H1 (cell line): ENCODE results near the gene ODC1. TPM values are rescaled to one million over a fixed set of nuclear protein-coding genes. Genes with fewer than 3 reads are reported as not detected.

Experiments used
- CTCF ChIA-PET: fragments of 300-600 bp; sonication (Branson Sonifier 250); formaldehyde crosslinking; loops from one replicate; lab custom pipeline; 2021; ENCODE audit not compliant: partially characterized antibody; lab: Charles Lee
- POLR2A ChIA-PET: fragments of 300-600 bp; sonication (Branson Sonifier 250); formaldehyde crosslinking; loops from one replicate; lab custom pipeline; 2021; ENCODE audit warnings: inconsistent platforms; ENCODE audit not compliant: partially characterized antibody; lab: Charles Lee
- DNase-seq, 2 experiments: peaks; one replicate each; pipeline versions ENCODE4 v3.0.0 to v3.0.0-alpha.2; 2010 to 2022; ENCODE audit warnings: low spot score in 2 of 2, low read depth in 1 of 2, mixed read lengths in 1 of 2
- FAIRE-seq: peaks from 2 replicates; lab custom pipeline; 2011; peaks lifted over from hg19 to GRCh38; lab: Jason Lieb, UNC
- H2AFZ ChIP-seq: 2 replicates; pipeline ENCODE4 v1.8.1; 2012; ENCODE audit warnings: low read length, inconsistent platforms
- H2AK5ac ChIP-seq: 2 replicates; pipeline ENCODE4 v1.6.1; 2013; ENCODE audit warnings: low read depth, low read length
- H2BK120ac ChIP-seq: replicated peaks from 2 replicates; pipeline ENCODE3; 2013; ENCODE audit warnings: low read depth, low read length, inconsistent platforms
- H2BK12ac ChIP-seq: 2 replicates; pipeline ENCODE4 v1.6.1; 2013; ENCODE audit warnings: low read depth, low read length
- H2BK15ac ChIP-seq: 2 replicates; pipeline ENCODE4 v1.6.1; 2013; ENCODE audit warnings: low read length
- H2BK20ac ChIP-seq: 2 replicates; pipeline ENCODE4 v1.6.1; 2013; ENCODE audit warnings: low read length
- H2BK5ac ChIP-seq: 2 replicates; pipeline ENCODE4 v1.6.1; 2013; ENCODE audit warnings: low read depth, low read length
- H3K14ac ChIP-seq: 2 replicates; pipeline ENCODE4 v1.6.1; 2013; ENCODE audit warnings: inconsistent platforms; ENCODE audit not compliant: insufficient read length
- H3K18ac ChIP-seq: 2 replicates; pipeline ENCODE4 v1.6.1; 2013; ENCODE audit warnings: low read length; ENCODE audit errors: extremely low read depth
- H3K23ac ChIP-seq: 2 replicates; pipeline ENCODE4 v1.6.1; 2013; ENCODE audit warnings: inconsistent platforms; ENCODE audit not compliant: insufficient read length
- H3K23me2 ChIP-seq: 2 replicates; pipeline ENCODE4 v1.6.1; 2013; ENCODE audit warnings: low read depth, low read length
- H3K27ac ChIP-seq: 2 replicates; pipeline ENCODE4 v1.6.1; 2011; ENCODE audit warnings: low read depth, low read length, inconsistent platforms
- H3K27me3 ChIP-seq, 4 experiments: replicated peaks in 1 of 4; 1 replicate in 1 of 4; 2 replicates in 3 of 4; pipeline versions ENCODE4 v1.6.1 to v1.8.1; 2011 to 2013; ENCODE audit warnings: low read length in 3 of 4, mild to moderate bottlenecking in 3 of 4, inconsistent platforms in 2 of 4, mixed read lengths in 2 of 4, moderate library complexity in 1 of 4; ENCODE audit not compliant: control insufficient read depth in 3 of 4, insufficient read depth in 3 of 4; ENCODE audit errors: extremely low read depth in 1 of 4
- H3K36me3 ChIP-seq, 4 experiments: 2 replicates each; pipeline versions ENCODE4 v1.6.1 to v1.8.1; 2011 to 2013; ENCODE audit warnings: mild to moderate bottlenecking in 4 of 4, low read length in 3 of 4, moderate library complexity in 2 of 4, control low read depth in 1 of 4, inconsistent platforms in 1 of 4; ENCODE audit not compliant: insufficient read depth in 4 of 4, control insufficient read depth in 2 of 4
- H3K4ac ChIP-seq: replicated peaks from 2 replicates; pipeline ENCODE3; 2013; ENCODE audit warnings: low read length, low read depth, mixed read lengths, inconsistent platforms; ENCODE audit not compliant: insufficient read length
- H3K4me1 ChIP-seq, 4 experiments: replicated peaks in 1 of 4; 1 replicate in 1 of 4; 2 replicates in 3 of 4; pipeline versions ENCODE4 v1.6.1 to v1.8.1; 2011 to 2013; ENCODE audit warnings: low read length in 3 of 4, inconsistent platforms in 2 of 4, mixed read lengths in 1 of 4; ENCODE audit not compliant: insufficient read depth in 4 of 4, control insufficient read depth in 3 of 4
- H3K4me2 ChIP-seq, 2 experiments: 2 replicates each; pipeline versions ENCODE4 v1.6.1 to v1.8.1; 2011 to 2013; ENCODE audit warnings: low read depth in 2 of 2, low read length in 2 of 2, control low read depth in 1 of 2, inconsistent platforms in 1 of 2, mild to moderate bottlenecking in 1 of 2; ENCODE audit not compliant: insufficient read depth in 1 of 2
- H3K4me3 ChIP-seq, 4 experiments: fragments of 200-600, 300-600 bp in 1 of 4; sonication (generic), shearing (Covaris generic), sonication (Bioruptor Twin) in 1 of 4; 2 replicates each; pipeline versions ENCODE4 v1.5.1 to v1.8.1; 2011 to 2016; ENCODE audit warnings: low read length in 4 of 4, low read depth in 3 of 4, control low read depth in 2 of 4, inconsistent platforms in 2 of 4, mild to moderate bottlenecking in 2 of 4, mixed read lengths in 1 of 4, moderate library complexity in 1 of 4; ENCODE audit not compliant: insufficient read depth in 2 of 4; ENCODE audit errors: extremely low read depth in 1 of 4
- H3K56ac ChIP-seq: replicated peaks from 2 replicates; pipeline ENCODE3; 2013; ENCODE audit warnings: low read depth, mild to moderate bottlenecking, mixed read lengths, low read length, inconsistent platforms; ENCODE audit not compliant: insufficient read length
- H3K79me1 ChIP-seq: 2 replicates; pipeline ENCODE4 v1.6.1; 2013; ENCODE audit warnings: low read depth, low read length, control low read depth
- H3K79me2 ChIP-seq, 2 experiments: 2 replicates each; pipeline versions ENCODE4 v1.6.1 to v1.8.1; 2012 to 2013; ENCODE audit warnings: low read length in 2 of 2, mild to moderate bottlenecking in 2 of 2, inconsistent platforms in 1 of 2; ENCODE audit not compliant: insufficient read depth in 2 of 2, control insufficient read depth in 1 of 2
- H3K9ac ChIP-seq, 4 experiments: replicated peaks in 1 of 4; 1 replicate in 1 of 4; 2 replicates in 3 of 4; pipeline versions ENCODE4 v1.6.1 to v1.8.1; 2011 to 2013; ENCODE audit warnings: low read depth in 3 of 4, low read length in 3 of 4, control low read depth in 2 of 4, mild to moderate bottlenecking in 2 of 4, moderate library complexity in 2 of 4, inconsistent platforms in 1 of 4; ENCODE audit errors: extremely low read depth in 1 of 4
- H3K9me3 ChIP-seq, 2 experiments: 2 replicates each; pipeline versions ENCODE4 v1.6.1 to v1.8.1; 2012 to 2013; ENCODE audit warnings: mild to moderate bottlenecking in 2 of 2, moderate library complexity in 2 of 2, control low read depth in 1 of 2, inconsistent platforms in 1 of 2, low read depth in 1 of 2, low read length in 1 of 2, mixed read lengths in 1 of 2; ENCODE audit not compliant: insufficient read depth in 2 of 2
- H4K20me1 ChIP-seq, 2 experiments: replicated peaks in 1 of 2; 2 replicates each; pipeline versions ENCODE3 to v1.8.1; 2011 to 2013; ENCODE audit warnings: inconsistent platforms in 2 of 2, low read length in 2 of 2, mild to moderate bottlenecking in 1 of 2; ENCODE audit not compliant: insufficient read depth in 2 of 2, control insufficient read depth in 1 of 2
- H4K5ac ChIP-seq: 2 replicates; pipeline ENCODE4 v1.6.1; 2013; ENCODE audit warnings: low read length, low read depth, mixed read lengths, inconsistent platforms; ENCODE audit not compliant: insufficient read length
- H4K8ac ChIP-seq: 2 replicates; pipeline ENCODE4 v1.8.0; 2013; ENCODE audit warnings: mild to moderate bottlenecking, moderate library complexity, low read length, inconsistent platforms; ENCODE audit not compliant: insufficient read depth; ENCODE audit errors: extremely low read depth
- H4K91ac ChIP-seq: replicated peaks from 2 replicates; pipeline ENCODE3; 2013; ENCODE audit warnings: low read length, mixed read lengths, inconsistent platforms; ENCODE audit not compliant: insufficient read length
- BACH1 ChIP-seq: IDR thresholded peaks from 2 replicates; pipeline ENCODE4 v1.6.1; 2012; ENCODE audit warnings: low read length, improper control_type of control experiment
- BCL11A ChIP-seq, 2 experiments: IDR thresholded peaks; one replicate each; pipeline ENCODE4 v1.6.1; 2011; ENCODE audit warnings: low read depth in 2 of 2, low read length in 2 of 2, mild to moderate bottlenecking in 2 of 2
- GTF2F1 ChIP-seq: IDR thresholded peaks from 2 replicates; pipeline ENCODE4 v1.6.1; 2012; ENCODE audit warnings: low read depth, low read length, improper control_type of control experiment, borderline replicate concordance
- HDAC6 ChIP-seq: IDR thresholded peaks from one replicate; pipeline ENCODE4 v1.7.1; 2012; ENCODE audit warnings: low read depth, mild to moderate bottlenecking, inconsistent platforms, low read length, moderate library complexity
- JUN ChIP-seq: IDR thresholded peaks from 2 replicates; pipeline ENCODE4 v1.6.1; 2011; ENCODE audit warnings: low read depth, mild to moderate bottlenecking, improper control_type of control experiment, low read length
- JUND ChIP-seq: IDR thresholded peaks from 2 replicates; pipeline ENCODE4 v1.6.1; 2011; ENCODE audit warnings: mild to moderate bottlenecking, improper control_type of control experiment, low read length
- MAFK ChIP-seq: IDR thresholded peaks from 2 replicates; pipeline ENCODE4 v1.6.1; 2012; ENCODE audit warnings: low read depth, mild to moderate bottlenecking, improper control_type of control experiment, low read length
- RBBP5 ChIP-seq: IDR thresholded peaks from 2 replicates; pipeline ENCODE4 v1.7.1; 2012; ENCODE audit warnings: low read depth, mild to moderate bottlenecking, inconsistent platforms, low read length, moderate library complexity, borderline replicate concordance
- SAP30 ChIP-seq: fragments of 300-600 bp; sonication (generic); IDR thresholded peaks from 2 replicates; pipeline ENCODE4 v1.7.1; 2012; ENCODE audit warnings: low read length, moderate library complexity, mild to moderate bottlenecking, inconsistent platforms; ENCODE audit not compliant: insufficient read depth, insufficient replicate concordance
- TEAD4 ChIP-seq: IDR thresholded peaks from 2 replicates; pipeline ENCODE4 v1.6.1; 2012; ENCODE audit warnings: low read depth, low read length, inconsistent platforms, mixed read lengths
- WGBS, 2 experiments: shearing (Covaris generic) in 1 of 2; methylation state at CpG; one replicate each; pipeline versions ENCODE4 v1.1.6 to v1.1.7; 2013 to 2015; ENCODE audit warnings: low lambda C conversion rate in 2 of 2, mixed read lengths in 2 of 2, inconsistent platforms in 1 of 2, low coverage in 1 of 2, missing lambda C conversion rate in 1 of 2; ENCODE audit not compliant: insufficient replicate concordance in 2 of 2, insufficient coverage in 1 of 2, insufficient read length in 1 of 2; ENCODE audit errors: extremely low coverage in 1 of 2, missing lambda C conversion rate in 1 of 2; 5-methylcytosine and 5-hydroxymethylcytosine counted together
- polyA plus RNA-seq, 7 experiments: library from polyadenylated mRNA; depleted of rRNA in 3 of 7; stranded (reverse) in 5 of 7; unstranded in 2 of 7; fragments of >200 nt in 5 of 7; fragments of 200-250 nt in 2 of 7; gene quantifications; 1 replicate in 5 of 7; 2 replicates in 1 of 7; 4 replicates in 1 of 7; pipeline versions ENCODE4 v1.2.1 to v1.2.3, GENCODE V29; 2011 to 2013; ENCODE audit warnings: missing spikeins in 2 of 7, mixed read lengths in 2 of 7
- total RNA-seq: library from RNA; stranded (reverse); fragmentation: NEBNext Ultra II Directional; extraction: Animal tissue kit (Norgen Biotek cat#: 25700); gene quantifications from 2 replicates; pipeline ENCODE4 v1.2.1, GENCODE V29; 2021

ODC1 gene
- total and polyA plus RNA-seq, 2 of the 8 experiments (the other 6 are each of a cell fraction or from before 2014, with no cell fraction given), result 57.2 to 76.7 TPM

DNA sequence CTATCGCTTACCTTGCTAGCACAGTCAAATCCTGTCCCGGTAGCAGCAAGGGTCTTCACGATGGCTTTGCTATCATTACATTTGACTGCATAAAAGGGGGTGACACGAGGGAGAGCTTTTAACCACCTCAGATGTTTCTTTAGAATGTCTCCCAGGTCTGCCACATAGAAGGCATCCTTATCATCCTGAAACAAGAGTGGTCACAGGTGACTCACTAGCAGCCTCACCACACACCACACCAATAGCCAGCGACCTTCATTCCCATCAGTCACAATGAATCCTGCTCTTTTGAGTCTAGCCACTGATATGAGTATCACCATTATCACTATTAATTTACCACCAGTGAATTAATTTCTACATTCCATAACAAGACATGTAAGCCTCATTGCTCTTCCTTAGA lies 3.7 kb downstream of the ODC1 start:
- no peak overlapping the region for H2AFZ ChIP-seq
- H3K27me3 ChIP-seq, result peaks cover 0 to 22% (median 10%) of the 10 kb centered on the region in 4 experiments; a peak in 5 of 7 replicates
- H4K8ac ChIP-seq, result no peak overlapping the region
- POLR2A ChIA-PET, result interaction anchor here (1.0 to 4.7 kb wide), 2 partner anchors 7 to 12 kb away, joined by 3 to 44 read pairs; no protein-coding TSS in a partner anchor
- 88% methylated on average over 5 of the region's 5 CpGs; no CpG with 5 or more reads in 1 of the 2 experiments for WGBS, 2 experiments
- H2BK20ac ChIP-seq, result no peak overlapping the region
- no peak overlapping the region for H3K27ac ChIP-seq
- H3K56ac ChIP-seq, result no peak overlapping the region
- no peak overlapping the region for H2AK5ac ChIP-seq
- no peak overlapping the region for H3K4me3 ChIP-seq
- no peaks in the 10 kb centered on the region for H3K9me3 ChIP-seq
- H3K4me2 ChIP-seq, result no peak overlapping the region
- H3K9ac ChIP-seq, result no peak overlapping the region
- FAIRE-seq (no peak), DNase-seq (no peak)
- H3K23ac ChIP-seq, result no peak overlapping the region
- no peak overlapping the region for H4K5ac ChIP-seq
- H3K79me2 ChIP-seq, result peaks cover 0 to 23% of the 10 kb centered on the region in 2 experiments; a peak in 2 of 4 replicates
- H3K18ac ChIP-seq, result no peak overlapping the region
- H3K14ac ChIP-seq, result no peak overlapping the region
- TF ChIP-seq JUND (no peak), HDAC6 (no peak), JUN (no peak), MAFK (no peak), RBBP5 (no peak), TEAD4 (no peak), SAP30 (no peak), GTF2F1 (no peak), BCL11A (IDR thresholded peaks at IDR 0.05; ENCODE audit: low read depth in 2 of 2, low read length in 2 of 2) (no peak), BACH1 (no peak)
- no peak overlapping the region for H4K91ac ChIP-seq
- peaks cover 2 to 3% of the 10 kb centered on the region in 2 experiments for H4K20me1 ChIP-seq
- H2BK12ac ChIP-seq, result no peak overlapping the region
- H3K79me1 ChIP-seq, result no peaks in the 10 kb centered on the region
- no peak overlapping the region for H2BK15ac ChIP-seq
- H3K4me1 ChIP-seq, result peaks cover 2 to 6% (median 3%) of the 10 kb centered on the region in 4 experiments; a peak in 5 of 7 replicates
- CTCF ChIA-PET, result interaction anchor here (1.2 to 3.6 kb wide), 3 partner anchors 10 to 302 kb away, joined by 4 to 25 read pairs (median 4); no protein-coding TSS in a partner anchor
- H3K36me3 ChIP-seq, result peaks cover 4 to 39% (median 25%) of the 10 kb centered on the region in 4 experiments; a peak in 7 of 8 replicates
- H2BK120ac ChIP-seq, result no peak overlapping the region
- no peak overlapping the region for H2BK5ac ChIP-seq
- H3K23me2 ChIP-seq, result peaks cover 4% of the 10 kb centered on the region; the same call in 1 of the 2 replicates
- H3K4ac ChIP-seq, result no peak overlapping the region
